GM21423 (cell line): ENCODE measurements around the gene LPAR1.

Source experiments
- ATAC-seq: cut with Tn5 transposase; IDR thresholded peaks from one replicate; pipeline ENCODE4 v1.9.1; 2021; ENCODE audit warnings: mild to moderate bottlenecking, moderate library complexity; ENCODE audit not compliant: unreplicated experiment

LPAR1 gene

DNA sequence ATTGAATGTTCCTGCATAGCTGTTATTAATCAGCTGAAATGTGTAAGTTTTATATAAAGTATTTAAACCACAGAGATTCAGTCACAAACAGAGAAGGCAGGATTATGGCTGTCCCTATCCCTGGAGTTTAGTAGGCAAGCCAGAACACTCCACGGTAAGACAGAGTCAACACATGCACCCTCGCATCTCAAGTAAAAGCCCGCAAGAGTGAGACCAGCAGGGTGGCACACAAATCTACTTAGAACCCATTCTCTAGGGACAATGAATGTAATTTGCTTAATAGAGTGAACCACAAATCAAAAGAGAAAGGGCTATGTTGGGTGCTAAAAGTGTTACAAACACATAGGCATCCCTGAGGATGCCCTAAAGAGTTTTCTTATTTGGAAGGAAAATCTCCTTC, 35.1 kb downstream of the LPAR1 start:
- no peak for ATAC-seq

DNA sequence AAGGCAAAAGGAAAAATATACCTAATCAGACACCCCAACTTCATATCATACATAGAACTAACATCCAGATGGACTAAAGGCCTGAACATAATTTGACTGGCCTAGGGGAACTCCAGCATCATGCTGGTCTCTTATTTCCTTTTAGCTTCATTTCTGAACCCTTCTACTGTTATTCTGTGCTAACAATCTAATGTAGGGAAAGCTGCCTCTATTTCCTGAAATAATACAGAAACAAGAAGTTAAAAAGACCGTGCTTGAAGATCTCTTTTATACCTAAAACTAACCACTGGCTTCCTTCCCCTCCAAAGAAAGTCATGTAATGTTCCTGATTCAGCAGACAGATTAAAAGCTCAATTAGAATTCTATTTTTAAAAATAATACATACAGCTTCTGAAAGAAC, 36.7 kb downstream of the LPAR1 start:
- ATAC-seq = no peak

DNA sequence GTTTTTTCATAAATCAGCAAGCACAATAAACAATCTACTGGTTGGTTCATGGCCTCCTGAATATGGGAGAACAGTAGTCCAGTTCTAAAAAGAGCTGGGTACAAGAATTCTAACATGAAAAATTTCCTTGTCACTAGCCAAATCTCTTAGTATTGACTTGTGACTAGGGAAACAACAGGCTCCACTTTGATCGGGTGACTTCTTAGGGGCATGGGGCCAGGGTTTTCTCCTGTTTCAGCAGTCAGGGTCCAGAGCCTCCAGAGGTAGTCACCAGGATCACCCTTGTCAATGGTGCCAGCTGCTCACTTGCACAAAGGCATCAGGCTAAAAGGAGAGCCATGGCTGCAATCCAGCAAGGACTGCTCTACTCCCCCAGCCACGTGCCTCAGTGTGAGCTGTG, 38.1 kb downstream of the LPAR1 start:
- no peak for ATAC-seq

DNA sequence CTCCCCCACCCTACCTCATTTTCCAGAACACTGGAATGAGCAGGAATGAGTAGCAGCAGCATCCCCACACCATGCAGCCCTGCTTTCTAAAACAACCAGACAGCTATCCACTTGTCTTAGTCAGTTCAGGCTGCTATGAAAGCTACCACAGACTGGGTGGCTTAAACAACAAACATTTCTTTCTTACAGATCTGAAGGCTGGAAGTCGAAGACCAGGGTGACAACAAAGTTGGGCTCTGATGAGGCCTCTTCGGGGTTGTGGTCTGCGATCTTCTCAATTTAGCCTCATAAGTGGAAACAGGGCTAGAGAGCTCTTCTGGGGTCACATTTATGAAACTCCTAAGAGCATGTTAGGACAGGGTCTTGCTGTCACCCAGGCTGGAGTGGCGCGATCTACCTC, 38.9 kb downstream of the LPAR1 start:
- ATAC-seq = no peak

DNA sequence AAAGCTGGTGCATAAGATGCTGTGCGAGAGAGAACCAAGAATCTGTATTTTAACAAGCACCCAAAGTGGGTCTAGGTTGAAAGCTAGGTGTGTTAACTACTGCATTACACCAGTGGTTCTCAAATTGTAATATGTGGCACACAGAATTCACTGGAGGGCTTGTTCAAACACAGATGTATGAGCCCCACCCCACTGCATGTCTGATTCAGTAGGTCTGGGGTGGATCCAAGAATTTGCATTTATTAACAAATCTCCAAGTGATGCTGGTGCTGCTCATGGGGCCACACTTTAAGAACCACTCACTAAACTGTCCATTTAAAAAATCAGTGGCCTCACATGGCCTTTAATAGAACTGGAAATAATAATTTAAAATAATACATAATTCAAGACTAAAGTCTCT, 40.4 kb downstream of the LPAR1 start:
- ATAC-seq = no peak

DNA sequence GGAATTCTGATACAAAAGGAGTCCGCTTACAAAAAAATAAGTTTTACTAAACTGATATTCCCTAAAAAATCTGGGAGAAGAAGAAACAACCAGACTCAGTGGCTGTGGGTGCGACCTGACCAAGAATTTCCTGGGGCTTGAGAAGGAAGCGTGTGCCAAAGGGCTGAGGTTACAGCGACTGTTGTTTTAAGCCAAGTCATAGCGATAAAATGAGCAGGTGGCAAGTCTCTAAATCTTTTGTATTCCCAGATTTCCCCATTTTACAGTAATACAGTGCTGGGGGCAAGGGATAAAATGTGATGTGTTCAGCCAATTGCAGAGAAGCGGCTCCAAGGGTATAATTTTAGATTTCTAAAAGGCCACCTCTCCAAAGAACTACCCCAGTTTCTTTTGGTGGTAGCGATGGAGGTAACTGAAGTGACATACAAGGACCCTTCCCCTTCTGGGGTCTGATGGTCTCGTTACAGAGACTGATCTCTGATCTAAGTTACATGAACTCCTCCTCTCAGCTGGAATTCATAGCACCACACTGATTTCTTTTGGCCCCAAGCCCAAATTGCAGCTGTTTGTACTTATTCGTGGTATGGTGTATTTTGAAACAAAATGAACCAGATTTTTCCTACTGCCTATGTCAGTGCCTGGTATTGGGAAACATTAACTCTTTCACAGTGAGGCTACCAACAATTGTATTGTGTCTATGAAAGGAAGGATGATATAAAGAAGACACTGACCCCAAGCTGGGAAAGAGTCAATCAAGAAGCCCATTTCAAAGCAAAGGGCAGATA, 41.6 kb downstream of the LPAR1 start:
- no peak for ATAC-seq

DNA sequence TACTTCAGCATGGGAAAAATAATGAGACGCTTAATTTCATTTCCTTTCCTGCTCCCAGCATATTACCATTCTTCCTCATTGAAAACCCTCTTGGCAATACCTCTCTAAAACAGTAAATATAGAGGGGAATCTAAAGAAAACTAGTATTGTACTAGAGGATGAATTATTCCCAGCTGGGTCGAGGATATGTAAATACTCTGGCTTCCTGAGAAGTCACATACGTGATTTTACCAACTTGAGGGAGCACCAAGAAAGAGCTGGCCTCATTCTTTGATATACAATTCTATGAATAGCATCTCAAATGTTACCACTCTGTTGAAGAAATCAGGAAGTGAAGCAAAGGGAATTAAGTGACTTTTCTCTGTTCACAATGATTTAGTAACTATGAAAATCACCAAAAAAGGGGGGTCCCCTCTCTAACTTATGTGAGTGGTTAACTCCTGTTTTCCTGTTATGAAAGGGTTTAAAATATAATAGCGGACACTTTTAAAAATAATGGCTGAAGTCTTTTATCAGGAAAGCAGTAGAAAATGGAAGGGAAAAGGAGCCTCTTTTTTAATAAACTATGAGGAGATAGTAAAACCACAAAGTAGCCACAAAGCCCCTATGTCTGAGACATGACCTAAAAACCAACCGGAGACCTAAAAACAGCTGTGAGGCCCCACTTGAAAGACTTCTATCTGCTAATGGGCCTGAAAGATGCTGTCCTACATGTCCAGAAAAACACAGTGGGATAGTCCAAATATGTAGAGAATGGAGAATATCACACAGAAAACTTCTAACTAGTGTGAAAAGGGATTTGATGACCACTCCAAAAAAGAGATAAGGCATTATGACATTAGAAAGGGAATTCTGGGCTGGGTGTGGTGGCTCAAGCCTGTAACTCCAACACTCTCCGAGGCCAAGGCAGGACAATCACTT, 42.6 kb downstream of the LPAR1 start:
- ATAC-seq = no peak

DNA sequence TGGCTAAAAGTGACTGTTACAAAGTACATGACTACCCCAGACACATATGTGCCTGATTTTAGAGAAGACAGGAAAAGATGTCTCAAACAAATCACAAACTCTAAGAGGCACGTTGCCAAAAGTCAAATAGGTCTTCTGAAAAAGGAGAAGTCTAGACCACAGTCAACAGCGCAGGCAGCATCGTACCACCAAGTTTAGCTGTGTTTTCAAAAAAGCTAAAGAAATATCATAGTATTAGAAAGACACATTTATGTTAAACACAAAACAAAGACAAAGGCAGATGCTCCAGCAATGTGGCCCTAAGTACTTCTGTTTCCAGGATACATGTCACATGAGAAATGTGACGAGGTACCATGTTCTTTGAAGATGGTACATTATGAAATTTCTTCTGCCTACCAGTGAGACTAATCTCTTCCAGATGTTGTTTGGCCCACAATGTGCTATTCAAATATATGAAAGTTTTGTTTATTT, 43.5 kb downstream of the LPAR1 start:
- no peak for ATAC-seq

DNA sequence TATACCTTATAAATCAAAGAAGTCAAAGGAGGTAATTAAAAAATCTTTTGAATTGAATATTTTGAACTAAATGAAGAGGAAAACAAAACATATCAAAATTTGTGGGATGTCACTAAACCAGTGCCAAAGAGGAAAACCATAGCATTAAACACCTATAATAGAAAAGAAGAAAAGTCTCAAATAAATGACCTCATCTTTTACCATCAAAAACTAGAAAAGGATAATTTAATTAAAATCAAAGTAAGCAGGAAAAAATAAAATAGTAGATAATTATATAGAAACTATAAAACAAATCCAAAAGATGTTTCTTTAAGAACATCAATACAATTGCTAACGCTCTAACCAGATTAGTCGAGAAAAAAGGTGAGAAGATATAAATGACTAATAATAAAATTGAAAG, 47.8 kb downstream of the LPAR1 start:
- ATAC-seq = no peak

DNA sequence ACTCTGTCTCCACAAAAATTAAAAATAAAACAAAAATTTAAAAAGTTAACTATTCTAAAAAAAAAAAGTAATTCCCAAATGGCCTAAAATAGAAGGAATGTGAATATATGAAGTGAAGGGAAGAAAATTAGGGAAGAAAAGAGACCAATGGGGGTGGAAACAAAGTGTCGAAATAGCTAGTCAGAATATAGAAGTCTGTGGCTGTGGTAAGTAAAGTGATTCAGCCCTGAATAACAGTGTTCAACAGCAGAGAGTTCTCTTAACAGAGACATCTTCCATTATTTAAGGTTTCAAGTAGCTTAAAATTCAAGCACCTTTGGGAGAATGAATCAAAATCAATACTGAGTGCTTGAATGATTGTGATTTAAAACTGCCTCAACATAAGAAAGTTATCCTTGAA, 51.7 kb downstream of the LPAR1 start:
- ATAC-seq = no peak

DNA sequence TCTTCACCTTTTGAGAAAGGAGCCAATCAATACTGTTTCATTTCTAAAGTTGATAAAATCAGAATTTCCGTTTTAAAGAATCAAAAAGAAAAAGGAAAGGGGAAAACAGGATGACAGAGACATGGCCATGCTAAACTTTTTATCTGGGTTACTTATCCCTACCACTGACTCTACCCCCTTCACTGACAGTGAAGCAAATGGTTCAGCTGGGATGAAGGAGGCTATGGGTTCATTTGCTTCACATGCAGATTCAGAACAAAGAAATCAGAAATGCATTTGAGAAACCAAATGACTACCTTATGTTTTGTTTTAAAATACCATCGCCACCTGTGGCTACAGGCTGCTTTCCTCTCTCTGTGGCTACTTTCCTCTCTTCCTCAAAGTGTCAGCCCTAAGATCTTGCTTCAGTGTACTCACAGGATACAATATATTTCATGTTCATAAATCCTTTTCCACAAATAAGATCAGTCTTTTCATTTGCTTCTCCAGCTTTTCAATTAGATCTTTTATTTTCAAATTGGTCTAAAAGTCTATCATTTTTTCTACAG, 53.3 kb downstream of the LPAR1 start:
- no peak for ATAC-seq

DNA sequence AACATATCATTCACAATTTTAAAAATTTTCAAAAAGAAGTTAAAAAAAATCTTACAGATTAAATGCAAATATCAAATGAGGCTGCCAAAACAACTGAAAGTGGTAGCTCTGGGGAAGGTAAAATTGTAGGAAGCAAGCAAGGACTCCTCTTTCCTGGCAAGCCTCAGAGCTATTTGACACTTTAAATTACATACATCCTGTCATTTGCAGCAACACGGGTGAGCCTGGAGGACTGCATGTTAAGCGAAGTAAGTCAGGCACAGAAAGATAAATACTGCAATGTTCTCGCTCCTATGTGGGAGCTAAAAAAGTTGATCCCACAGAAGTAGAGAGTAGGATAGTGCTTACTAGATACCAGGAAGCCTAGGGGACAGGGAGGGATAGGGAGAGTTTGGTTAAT, 58.0 kb downstream of the LPAR1 start:
- no peak for ATAC-seq

DNA sequence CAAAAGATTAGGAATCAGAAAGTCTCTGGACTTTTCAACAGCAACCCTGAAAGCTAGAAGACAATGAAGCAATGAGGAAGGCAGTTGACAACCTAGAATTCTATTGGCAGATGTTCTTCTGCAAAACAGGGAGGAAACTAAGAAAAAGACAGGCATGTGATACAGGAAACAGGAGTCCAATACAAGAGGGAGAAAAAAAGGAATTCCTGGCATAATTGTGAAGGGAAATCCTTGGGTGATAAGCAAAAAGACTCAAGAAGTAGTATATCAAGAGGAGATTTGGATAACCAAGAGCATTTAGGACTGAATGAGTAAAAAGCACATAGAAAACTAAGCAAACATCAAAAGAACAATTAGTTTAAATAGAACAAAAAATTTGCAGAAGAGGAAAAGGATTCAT, 58.6 kb downstream of the LPAR1 start:
- no peak for ATAC-seq

DNA sequence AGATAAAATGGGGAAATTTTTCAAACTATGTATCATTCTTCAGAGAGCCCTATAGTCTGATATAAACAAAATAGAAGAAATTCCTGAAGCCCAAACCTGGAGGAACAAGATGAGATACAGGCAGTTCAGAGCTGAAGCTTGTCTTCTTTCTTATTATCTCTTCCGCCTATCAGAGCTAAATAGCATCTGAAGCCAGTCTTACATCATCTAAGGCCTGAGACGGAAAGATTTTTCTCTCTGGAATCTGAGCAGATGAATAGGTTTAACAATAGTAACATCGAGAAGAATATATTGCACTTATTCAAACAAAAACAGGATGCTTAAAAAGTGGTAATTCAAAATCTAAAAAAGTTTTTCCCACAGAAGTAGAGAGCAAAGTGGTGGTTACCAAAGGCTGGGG, 59.8 kb downstream of the LPAR1 start:
- no peak for ATAC-seq

DNA sequence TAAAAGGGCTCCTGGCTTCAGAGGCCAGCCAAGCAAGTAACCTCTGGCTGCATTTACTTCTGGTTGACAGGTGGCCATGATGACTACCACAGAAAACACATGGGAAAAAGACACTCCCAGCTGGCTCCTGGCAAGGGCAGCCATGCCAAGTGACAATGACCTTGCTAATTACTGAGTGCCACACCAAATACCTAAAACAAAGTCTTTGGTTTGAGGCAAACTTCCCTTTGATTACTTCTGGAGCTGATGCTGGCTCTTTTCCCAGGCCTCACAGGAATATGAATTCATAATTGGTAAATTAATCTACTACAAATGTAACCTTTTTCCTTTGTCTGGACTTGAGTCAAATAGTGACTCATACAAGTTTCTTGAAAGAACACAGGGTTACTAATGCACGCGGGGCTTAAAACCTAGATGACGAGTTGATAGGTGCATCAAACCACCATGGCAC, 61.0 kb downstream of the LPAR1 start:
- ATAC-seq = no peak

DNA sequence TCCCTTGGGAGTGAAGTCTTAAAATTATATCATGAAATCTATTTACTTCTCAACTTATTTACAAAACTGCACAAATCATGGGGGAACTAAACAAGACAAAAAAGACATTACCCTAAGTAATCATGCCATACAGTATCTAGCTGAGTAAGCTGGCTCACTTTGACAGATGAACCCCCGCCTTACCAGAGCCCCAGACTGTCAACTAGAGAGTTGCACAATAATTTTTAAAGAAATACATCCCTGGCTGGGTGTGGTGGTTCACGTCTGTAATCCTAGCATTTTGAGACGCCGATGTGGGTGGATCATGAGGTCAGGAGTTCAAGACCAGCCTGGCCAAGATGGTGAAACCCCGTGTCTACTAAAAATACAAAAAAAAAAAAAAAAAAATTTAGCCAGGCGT, 62.3 kb downstream of the LPAR1 start:
- ATAC-seq = no peak

DNA sequence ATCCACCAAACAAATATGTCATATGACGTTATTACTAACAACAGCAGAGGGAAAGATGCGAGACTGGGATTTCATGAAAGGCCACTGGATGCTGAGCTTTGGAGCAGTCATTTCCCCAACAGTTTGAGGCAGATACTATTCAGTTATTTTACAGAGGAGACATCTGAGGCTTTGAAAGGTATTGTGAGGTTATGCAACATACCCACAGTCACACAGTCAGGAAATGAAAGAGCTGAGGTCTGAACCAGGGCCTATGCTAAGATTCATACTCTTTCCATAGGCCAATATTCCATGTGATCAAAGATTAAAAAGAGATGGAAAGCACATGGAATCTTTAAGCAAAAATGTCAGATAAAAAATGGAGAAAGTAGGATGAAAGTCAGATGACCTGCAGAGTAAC, 63.0 kb downstream of the LPAR1 start:
- ATAC-seq = no peak

DNA sequence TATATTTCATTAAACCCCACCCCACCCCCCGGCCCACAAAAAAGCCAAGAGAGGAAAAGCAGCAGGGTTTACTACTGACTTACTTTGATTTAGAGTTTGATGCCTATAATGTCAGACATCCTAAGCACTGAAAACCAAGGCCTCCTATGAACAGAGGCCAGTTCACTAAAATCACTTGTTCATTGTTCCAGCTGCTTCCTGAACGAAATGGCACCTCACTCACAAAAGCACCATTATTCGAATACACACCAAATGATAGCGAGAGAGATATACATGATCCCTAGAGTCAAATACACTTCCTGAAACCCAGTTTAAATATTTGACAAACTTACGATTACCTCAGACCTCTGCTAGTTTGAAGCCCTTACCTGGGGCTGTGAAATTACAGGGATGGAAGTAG, 66.6 kb downstream of the LPAR1 start:
- no peak for ATAC-seq

DNA sequence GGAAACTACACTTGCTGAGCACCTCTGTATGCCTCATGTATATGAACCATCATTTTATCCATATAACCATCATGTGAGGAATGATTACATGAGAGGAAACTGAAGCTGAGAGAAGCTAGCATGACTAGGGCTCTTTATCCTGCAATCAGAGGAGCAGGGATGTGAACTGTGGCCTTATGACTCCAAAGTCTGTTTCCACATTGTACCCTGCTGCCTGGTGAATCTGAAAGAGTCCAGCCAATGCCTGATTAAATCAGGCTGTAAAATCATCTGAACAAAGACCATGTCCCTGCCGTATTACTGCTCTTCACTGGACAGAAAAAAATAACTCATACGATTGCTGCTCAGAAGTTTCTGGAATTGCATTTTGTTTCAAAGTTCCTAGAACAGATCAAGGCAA, 67.0 kb downstream of the LPAR1 start:
- ATAC-seq = no peak

DNA sequence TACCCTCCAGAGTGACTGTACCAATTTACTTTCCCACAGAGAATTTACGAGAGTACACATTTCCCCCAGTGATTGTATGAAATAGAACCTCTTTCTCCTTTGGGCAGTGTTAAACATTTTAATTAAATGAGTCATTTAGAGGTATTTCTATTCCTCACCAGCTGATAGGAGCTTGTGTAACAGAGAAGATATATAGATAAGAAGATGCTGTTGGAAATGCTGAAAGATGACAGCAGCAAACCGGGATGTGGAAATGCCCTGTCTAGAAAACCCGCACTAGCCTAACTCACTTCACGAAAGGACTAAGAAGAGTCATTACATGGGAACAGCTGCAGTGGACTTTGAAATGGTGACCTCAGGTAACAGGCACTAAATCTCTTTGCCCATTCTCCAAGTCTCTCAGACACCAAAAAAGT, 68.3 kb downstream of the LPAR1 start:
- no peak for ATAC-seq

DNA sequence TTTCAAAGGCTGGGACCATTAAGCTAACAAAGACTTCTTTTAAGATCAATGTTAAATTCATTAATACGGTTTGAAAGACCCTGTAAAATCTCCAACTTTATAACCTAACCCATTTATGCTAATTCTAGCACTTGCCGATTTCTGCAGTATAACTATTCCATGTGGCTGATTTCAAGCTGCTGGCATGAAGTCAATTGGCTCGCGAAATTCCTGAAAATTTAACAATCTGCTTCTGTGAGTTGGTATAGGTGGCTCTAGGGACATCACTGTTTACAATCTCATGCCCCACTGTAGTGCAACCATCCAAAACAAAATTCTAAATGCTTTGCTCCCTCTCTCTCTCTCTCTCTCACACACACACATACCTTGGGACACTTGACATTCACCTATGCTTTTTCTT, 70.2 kb downstream of the LPAR1 start:
- ATAC-seq = no peak

DNA sequence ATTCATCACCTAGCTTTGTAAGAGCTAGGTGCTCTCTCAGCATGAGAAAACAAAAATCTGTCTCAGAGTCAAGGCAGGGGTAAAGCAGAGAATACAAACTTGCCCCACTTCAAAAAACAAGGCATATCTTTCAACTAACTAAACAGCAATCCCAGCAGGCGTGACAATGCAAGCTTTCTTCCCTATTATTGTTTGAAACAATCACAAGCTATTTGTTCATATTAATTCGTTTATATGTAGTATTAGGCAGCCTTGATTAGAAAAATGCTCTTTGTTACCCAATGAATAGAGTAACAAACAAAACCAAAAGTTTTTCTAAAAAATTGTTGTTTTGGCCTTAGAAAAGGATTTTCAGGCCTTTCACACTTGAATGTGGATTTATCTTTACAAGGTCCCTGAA, 71.1 kb downstream of the LPAR1 start:
- no peak for ATAC-seq
